Measurements from ENCODE around the gene ISM2.
"Not testable (repeated sequence)": the region's sequence is repeated elsewhere in the genome, so short reads cannot be mapped to it uniquely, and the experiment has no call there.

The ISM2 gene

DNA sequence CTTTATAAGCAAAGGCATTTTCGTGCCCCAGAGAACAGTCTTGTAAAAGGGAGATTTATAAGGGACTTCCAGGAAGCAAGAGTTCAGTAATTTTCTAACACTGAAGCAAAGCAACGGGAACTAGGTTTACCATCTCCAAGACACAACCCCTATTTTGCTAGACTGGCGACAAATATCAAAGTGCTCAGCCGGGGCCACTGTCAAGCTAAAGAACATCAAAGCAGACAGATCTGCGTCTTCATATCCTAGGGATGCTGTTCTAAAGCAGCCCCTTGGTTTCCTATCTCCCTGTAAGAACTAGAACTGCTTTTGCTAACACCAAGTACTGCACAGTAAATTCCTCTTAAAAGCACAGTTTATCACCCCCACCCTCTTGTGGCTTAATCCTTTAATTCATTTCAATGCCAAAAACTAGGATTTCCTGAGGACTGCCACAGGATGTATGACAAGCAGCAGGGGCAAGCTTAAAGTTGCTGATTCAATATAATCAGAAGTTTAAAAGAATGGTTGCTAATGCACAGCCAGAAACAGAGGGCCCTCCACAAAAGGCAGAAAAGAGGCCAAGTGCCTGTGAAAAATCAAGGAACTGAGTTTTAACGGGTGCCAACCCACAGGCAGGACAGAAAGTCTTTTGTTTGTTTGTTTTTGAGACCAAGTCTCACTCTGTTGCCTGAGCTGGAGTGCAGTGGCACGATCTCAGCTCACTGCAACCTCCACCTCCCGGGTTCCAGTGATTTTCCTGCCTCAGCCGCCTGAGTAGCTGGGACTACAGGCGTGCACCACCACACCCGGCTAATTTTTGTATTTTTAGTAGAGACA is 44.0 kb upstream of the ISM2 start:
- TF ChIP-seq, protein P1, sequence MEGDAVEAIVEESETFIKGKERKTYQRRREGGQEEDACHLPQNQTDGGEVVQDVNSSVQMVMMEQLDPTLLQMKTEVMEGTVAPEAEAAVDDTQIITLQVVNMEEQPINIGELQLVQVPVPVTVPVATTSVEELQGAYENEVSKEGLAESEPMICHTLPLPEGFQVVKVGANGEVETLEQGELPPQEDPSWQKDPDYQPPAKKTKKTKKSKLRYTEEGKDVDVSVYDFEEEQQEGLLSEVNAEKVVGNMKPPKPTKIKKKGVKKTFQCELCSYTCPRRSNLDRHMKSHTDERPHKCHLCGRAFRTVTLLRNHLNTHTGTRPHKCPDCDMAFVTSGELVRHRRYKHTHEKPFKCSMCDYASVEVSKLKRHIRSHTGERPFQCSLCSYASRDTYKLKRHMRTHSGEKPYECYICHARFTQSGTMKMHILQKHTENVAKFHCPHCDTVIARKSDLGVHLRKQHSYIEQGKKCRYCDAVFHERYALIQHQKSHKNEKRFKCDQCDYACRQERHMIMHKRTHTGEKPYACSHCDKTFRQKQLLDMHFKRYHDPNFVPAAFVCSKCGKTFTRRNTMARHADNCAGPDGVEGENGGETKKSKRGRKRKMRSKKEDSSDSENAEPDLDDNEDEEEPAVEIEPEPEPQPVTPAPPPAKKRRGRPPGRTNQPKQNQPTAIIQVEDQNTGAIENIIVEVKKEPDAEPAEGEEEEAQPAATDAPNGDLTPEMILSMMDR (IDR thresholded peaks at IDR 0.05; ENCODE audit: extremely low read depth, insufficient read depth, missing control alignments): no peak
- DNase-seq (ENCODE audit: low spot score): no peak
- in situ Hi-C loops (cut with MboI; ENCODE audit: low pct_unique_long_range_greater_than_20kb, low sequenced_read_pairs, unreplicated experiment): loop anchor here (10.0 to 25.0 kb wide), 2 partner anchors 238 to 405 kb away; partner anchors contain the start of gene ZDHHC22

DNA sequence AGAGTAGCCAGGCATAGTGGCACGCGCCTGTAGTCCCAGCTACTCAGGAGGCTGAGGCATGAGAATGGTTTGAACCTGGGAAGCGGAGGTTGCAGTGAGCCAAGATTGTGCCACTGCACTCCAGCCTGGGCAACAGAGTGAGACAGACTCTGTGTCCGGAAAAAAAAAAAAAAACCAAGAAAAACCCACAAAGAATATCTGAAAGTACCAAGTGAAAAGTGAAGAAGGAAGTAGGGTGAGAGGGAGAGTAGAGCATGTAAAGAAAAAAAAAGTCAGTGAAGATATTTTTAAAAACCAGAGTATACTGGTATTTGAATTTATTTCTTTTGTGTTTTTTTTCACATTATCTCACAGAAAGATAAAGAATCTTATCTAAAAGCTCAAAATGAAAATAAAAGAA is 43.3 kb upstream of the ISM2 start:
- in situ Hi-C loops (cut with MboI; ENCODE audit: low pct_unique_long_range_greater_than_20kb, low sequenced_read_pairs, unreplicated experiment): loop anchor here (10.0 to 25.0 kb wide), 2 partner anchors 237 to 405 kb away; partner anchors contain the start of gene ZDHHC22
- TF ChIP-seq, protein P1 (IDR thresholded peaks at IDR 0.05; ENCODE audit: extremely low read depth, insufficient read depth, missing control alignments): no peak
- DNase-seq (ENCODE audit: low spot score): no peak

DNA sequence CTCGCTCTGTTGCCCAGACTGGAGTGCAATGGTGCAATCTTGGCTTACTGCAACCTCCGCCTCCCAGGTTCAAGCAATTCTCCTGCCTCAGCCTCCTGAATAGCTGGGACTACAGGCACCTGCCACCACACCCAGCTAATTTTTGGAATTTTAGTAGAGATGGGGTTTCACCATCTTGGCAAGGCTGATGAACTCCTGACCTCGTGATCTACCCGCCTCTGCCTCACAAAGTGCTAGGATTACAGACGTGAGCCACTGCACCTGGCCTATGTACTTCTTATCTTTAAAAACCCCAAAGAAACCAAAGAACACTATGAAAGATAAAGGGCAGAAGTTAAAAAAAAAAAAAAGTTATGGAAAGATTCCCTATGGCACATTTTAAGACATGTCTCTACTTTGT is 38.3 kb upstream of the ISM2 start:
- in situ Hi-C loops (cut with MboI; ENCODE audit: low pct_unique_long_range_greater_than_20kb, low sequenced_read_pairs, unreplicated experiment): loop anchor here (25.0 kb wide), 1 partner anchor 400 kb away; the partner anchor contains the start of gene ZDHHC22
- not testable (repeated sequence) for DNase-seq (ENCODE audit: low spot score)

DNA sequence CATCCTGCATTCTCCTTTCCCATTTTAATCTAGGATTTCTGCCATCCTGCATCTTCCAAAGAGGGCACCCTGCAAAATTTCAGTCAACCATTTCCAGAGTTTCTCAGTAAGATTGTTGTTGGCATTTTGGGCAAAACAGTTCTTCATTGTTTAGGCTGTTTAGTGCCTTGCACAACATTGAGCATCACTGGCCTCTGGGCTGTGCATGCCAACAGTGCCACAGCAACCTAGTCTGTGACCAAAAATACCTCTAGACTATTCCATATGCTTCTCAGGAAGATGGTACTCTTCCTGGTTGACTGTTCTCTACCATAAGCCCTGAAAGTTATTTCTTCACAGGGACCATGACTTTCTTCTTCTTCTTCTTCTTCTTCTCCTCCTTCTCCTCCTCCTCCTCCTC is 32.5 kb upstream of the ISM2 start:
- DNase-seq (ENCODE audit: low spot score): no peak
- TF ChIP-seq, protein P1 (IDR thresholded peaks at IDR 0.05; ENCODE audit: extremely low read depth, insufficient read depth, missing control alignments): no peak
- in situ Hi-C loops (cut with MboI; ENCODE audit: low pct_unique_long_range_greater_than_20kb, low sequenced_read_pairs, unreplicated experiment): loop anchor here (25.0 kb wide), 1 partner anchor 394 kb away; the partner anchor contains the start of gene ZDHHC22

DNA sequence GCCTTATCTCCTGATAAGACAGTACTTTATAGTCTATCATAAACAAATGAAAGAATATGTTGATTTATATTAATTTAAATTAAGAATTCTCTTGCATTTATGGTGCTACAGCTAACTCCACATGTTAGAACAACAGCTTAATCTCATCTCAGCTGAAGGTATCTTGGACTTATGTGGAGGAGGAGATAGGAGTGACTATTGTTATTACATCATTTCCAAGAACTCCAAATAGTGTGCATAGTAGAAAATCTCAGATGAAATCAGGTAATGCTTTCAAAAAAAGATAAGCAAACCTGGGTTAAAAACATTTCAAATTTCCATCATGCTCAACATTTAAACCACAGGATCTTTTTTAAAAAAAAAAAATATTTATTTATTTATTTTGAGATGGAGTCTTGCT is 31.3 kb upstream of the ISM2 start:
- in situ Hi-C loops (cut with MboI; ENCODE audit: low pct_unique_long_range_greater_than_20kb, low sequenced_read_pairs, unreplicated experiment): loop anchor here (25.0 kb wide), 1 partner anchor 393 kb away; the partner anchor contains the start of gene ZDHHC22
- no peak for DNase-seq (ENCODE audit: low spot score)
- TF ChIP-seq, protein P1 (IDR thresholded peaks at IDR 0.05; ENCODE audit: extremely low read depth, insufficient read depth, missing control alignments): no peak

DNA sequence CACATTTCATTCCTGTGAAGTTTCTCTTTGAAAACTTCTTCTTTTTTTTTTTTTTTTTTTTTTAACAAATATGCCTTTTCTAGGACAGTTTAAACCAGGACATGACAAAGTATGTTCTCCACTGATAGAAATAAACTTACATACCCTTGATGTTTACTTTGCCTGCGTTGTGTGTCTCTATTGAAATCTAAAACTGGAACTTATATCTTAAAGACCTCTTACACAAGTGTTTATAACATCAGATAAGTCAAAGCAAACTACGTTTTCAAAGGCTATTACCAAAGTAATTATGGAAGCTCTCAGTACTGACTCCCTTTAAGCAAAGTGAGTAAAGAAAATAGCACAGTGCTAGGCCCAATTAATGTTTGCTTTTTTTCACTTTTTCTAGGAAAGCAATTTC is 30.6 kb upstream of the ISM2 start:
- TF ChIP-seq, protein P1 (IDR thresholded peaks at IDR 0.05; ENCODE audit: extremely low read depth, insufficient read depth, missing control alignments): no peak
- in situ Hi-C loops (cut with MboI; ENCODE audit: low pct_unique_long_range_greater_than_20kb, low sequenced_read_pairs, unreplicated experiment): loop anchor here (25.0 kb wide), 1 partner anchor 392 kb away; the partner anchor contains the start of gene ZDHHC22
- DNase-seq (ENCODE audit: low spot score): no peak

DNA sequence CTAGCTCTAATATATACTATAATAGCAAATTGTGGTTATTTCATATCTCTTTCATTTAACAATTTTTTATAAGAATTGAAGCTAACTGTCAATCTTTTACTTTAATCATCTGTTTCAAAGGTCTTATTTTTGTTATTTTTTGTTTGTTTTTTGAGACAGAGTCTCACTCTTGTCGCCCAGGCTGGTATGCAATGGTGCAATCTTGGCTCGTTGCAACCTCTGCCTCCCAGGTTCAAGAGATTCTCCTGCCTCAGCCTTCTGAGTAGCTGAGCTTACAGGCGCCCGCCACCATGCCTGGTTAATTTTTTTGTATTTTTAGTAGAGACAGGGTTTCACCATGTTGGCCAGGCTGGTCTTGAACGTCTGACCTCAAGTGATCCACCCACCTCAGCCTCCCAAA is 30.1 kb upstream of the ISM2 start:
- not testable (repeated sequence) for DNase-seq (ENCODE audit: low spot score)
- in situ Hi-C loops (cut with MboI; ENCODE audit: low pct_unique_long_range_greater_than_20kb, low sequenced_read_pairs, unreplicated experiment): loop anchor here (25.0 kb wide), 1 partner anchor 391 kb away; the partner anchor contains the start of gene ZDHHC22
